Fibroblast of skin of abdomen (primary cell): ENCODE data around the gene PCBP2.

ENCODE experiments used
- DNase-seq: peaks from one replicate; pipeline ENCODE4 v3.0.0-alpha.2; 2013

Gene PCBP2

DNA sequence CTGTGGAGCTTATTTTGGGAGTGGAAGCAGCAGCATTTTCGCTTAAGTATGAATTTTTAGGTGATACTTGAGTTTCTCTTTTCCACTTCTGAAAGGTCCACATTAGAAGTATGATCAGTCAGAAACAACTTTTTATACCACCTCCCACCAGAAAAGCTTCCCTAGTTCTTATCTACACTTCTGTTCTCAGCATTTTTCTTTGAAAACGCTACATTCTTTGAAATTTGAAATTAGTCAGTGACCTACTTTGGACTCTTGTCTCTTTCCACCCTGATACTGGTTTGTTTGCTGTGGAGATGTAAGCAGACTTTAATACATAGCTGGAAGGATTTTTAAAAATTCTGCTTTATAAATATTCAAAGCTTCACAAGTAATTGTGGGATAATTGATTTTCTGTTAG lies 22.2 kb downstream of the PCBP2 start:
- no peak for DNase-seq

DNA sequence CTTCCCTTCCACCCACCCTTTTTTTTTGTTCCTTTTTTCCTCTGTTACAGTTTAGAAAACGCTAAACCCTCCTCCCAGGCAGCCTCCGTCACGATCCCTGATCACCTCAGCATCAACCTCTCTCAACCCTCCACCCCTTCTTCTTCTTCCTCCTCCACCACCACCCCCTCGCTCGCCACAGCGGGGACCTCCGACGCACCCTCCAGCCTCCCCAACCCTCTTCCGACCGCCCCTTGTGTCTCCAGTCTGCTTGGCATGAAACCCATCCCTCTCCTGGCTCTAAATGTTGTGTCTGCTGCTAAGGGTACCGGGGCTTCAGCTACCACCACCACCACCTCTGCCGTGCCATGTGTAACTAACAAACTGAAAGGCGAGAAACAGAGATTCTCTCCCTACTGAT lies 22.9 kb downstream of the PCBP2 start:
- no peak for DNase-seq

DNA sequence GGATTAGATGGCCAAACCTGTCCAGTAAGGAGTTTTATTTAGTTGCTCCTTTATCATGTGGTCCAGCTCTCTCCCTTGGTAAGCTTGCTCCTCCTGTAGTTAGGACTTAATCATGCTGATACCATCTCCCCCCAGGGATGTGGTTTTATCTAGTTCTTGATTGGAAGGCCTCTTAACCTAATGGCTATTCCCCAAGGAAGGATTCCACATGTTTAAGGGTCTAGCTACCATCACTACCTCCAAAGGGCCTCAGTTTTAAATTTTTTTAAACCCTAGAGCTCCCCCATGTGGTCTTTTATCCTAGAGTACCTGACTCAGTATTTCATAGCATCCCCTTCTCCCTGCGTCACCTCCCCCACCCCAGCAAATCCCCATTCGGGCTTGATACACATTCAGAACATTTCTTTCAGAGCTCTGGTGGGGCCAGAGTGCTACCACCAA lies 24.9 kb downstream of the PCBP2 start:
- peak; percentile 26 for DNase-seq

DNA sequence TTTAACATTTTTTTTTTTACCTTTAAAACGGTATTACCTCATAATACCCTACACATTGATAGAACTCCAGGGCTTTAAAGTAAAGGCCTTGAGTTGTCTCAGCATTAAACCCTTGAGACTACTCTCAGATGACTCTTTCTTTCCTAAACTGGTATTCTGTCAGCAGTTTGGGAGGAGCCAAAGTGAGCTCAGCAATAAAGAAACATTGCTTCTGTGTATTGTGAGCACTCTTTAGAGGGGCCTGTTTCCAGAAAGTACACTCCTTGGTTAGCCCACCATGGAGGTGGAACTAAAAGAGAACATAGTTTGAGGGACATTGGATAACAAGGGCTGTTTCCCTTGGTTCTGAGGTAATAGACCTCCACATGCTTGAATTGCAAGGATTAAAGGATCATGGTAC lies 27.0 kb downstream of the PCBP2 start:
- no peak for DNase-seq

DNA sequence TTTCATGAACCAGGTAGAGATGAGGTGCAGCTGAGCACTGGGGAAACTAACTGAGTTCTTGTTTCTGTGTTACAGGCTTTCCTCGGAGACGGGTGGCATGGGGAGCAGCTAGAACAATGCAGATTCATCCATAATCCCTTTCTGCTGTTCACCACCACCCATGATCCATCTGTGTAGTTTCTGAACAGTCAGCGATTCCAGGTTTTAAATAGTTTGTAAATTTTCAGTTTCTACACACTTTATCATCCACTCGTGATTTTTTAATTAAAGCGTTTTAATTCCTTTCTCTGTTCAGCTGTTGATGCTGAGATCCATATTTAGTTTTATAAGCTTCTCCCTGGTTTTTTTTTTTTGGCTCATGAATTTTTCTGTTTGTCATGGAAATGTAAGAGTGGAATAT lies 27.4 kb downstream of the PCBP2 start:
- no peak for DNase-seq

DNA sequence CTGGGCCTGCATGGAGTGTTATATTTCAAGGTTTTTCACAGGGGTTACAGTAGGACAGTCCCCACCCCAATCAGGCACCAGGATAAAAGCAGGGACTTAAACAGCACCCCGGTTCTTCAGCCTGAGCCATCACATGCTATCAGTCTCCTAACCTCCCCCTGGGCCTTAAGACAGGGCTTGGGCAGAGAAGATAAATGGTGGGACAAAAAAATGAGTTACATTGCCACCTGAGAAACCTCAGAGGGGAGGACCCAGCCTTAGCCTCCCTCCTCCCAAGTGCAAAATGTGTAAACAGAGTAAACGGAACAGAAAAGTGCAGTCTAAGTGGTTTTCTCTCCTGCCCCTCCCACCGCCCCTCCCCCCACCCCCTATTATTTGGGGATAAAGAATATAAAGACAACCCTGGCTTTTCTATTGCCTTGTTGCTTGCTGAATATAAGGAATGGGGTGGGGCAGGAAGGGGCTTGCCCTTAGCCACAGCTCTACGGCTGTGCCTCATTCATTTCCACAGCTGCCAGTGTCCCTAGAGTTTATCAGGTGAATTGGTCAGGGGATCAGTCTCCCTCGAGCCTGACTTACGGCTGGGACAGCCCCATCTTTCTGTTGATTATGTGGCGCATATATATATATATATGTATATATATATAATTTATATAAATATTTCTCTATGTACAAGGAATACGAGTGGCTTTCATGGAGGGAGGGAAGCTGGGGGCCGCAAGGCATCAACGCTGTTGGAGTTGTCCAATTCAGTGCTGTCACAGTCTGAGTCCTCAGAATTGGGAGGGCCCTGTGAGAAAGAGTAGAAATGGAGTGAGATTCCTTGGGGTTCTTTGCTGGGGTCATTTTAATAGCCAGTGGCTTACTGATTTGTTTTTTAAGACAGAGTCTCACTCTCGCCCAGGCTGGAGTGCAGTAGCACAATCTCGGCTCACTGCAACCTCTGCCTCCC lies 28.9 kb downstream of the PCBP2 start:
- no peak for DNase-seq

DNA sequence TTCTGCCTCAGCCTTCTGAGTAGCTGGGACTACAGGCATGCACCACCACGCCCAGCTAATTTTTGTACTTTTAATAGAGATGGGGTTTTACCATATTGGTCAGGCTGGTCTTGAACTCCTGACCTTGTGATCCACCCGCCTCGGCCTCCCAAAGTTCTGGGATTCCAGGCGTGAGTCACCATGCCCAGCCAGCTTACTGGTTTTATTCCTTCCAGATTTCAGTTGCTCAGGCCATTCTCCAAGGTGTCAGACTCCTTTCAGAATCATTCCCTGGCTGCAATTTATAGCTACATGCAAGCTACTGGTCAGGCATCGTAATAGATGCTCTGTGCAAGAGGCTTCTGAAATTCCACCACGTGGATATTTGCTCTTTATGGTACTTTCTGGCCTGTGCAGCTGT lies 29.6 kb downstream of the PCBP2 start:
- DNase-seq, result peak; percentile 47

DNA sequence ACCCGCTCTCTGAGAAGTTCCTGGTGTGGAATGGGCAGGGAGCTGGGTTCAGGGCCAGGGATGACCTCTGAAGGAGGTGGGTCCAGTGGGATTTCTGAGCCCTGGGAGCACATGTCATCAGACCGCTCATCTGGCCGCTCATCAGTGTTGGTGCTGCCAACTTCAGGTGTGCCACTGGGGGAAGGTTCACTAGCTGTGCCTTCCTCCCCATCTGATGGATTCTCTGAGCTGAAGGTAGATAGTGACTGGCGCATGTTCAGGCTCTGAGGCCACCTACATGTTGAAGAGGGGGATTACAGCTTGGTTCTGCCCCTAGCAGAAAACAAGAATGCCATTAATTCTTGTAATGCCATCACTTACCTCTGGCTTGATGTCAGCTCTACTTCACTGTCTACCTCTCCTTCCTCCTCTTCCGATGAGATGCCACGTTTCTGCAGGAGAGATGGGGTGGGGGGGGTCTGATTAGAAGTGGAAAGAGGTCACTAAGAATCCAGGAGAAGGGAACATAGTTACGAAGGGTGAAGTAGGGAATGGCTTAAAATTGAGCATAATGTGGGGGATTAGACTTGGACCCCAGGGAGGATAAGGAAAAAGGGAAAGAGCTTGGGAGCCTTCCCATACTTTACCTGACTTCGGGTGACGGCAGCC lies 30.2 kb downstream of the PCBP2 start:
- DNase-seq, result peak; percentile 42

DNA sequence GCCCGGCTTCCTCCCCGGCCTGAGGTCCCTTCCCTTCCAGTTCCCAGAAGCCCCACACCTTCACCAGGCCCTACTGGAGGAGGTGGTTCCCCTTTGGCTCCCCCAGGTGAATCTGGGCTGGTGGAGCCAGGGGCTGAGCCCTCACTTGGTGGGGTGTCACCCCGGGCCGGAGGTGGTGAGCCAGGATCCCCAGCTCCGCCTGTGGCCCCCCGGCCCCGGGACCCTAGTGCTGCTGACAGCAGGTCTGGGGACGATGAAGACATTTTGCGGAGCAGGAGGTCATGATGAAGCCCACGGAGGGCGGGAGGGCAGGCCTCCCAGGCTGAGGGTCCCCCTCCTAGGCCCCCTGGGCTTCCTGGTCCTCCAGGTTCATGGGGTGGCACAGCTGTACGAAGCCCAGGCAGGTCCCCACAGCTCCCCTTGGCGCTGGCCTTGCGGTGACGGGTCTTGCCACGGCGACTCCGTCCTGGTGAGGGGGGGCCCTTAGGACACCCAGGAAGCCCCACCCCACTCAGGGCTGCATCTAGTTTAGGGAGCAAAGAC lies 30.8 kb downstream of the PCBP2 start:
- DNase-seq, result no peak

DNA sequence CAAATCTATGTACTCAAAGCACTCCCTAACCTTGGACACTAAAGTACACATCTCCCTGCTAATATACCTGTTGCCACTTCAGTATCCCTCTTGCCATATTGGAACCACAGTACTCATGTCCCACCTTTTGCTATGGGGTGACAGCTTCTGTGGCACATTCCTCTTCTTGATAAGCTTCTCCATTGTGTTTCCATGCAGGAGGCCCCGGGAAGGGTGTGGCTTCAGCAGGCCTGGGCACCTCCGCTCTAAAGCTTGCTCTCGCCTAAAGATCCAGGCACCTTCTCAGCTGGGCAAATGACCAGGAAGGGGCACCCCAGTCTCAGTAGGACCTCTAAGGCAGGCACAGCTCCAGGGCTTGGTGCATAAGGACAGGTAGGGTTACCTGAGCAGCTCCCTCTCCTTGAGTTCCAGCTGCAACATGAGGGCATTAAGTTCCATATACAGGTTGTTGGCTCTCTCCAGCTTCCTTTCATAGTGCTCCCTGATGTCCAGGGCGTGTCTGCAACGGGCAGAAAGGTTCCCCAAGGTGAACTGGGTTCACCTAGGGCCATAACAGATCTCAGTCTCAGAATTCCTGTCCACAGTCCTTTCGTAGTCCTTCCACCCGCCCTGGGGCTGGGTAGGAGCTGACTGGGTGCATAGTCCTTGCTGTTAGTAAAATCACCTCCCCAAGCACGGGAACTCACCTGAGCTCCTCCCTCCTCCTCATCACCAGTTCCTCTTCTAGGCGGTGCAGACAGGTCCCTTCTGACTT lies 31.5 kb downstream of the PCBP2 start:
- DNase-seq, result no peak

DNA sequence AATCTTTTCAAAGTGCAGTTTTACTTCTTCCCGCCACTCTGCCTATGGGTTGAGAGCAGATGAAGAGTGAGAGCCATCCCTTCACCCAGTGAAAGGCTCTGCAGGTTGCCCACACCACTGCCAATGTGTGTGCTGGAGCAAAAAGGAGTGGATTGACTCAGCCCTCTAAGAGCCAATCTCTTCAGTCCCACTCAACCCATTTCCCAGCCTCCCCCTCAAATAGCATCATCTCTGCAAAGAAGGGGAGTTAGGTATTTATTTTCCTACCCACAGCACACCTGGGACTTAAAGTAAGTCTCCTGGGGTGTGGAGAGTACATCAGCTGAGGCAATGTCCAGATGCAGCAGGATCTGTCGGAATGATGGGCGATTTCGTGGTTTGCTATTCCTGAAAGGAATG lies 32.1 kb downstream of the PCBP2 start:
- DNase-seq, result no peak

DNA sequence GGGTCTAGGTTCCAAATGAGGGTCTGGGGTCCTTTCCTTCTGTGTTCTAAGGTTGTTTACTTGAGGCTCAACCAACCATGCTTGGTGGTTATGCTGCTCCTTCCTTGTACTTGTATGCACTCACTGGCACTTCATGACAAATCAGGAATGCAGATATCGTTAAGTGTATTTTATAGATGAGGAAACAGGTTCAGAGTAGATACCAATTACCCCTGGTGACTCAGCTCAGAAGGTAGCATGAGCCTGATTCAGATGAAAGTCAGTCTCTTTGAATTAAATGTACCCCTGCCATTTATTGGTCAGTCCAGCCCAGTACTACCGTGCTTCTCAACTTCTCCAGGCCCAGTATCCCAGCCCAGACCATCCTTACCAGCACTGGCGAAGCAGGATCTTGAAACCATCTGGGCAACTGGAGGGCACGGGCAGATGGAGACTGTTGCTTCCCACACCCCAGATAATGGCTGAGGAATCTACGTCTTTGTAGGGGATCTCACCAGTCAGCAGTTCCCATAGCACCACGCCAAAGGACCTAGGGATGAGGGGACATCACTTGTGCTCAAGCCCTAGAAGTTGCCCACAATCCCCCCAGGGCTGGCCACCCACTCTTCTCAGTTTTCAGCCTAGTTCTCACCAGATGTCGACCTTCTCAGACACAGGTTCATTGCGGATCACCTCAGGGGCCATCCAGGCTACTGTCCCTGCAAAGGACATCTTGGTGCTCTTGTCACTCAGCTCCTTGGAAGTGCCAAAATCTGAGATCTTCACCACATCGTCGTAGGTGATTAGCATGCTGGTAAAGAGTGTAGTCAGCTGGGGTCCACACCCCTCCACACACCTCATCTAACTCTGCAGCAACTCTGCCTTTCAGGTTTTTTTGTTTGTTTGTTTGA lies 33.0 kb downstream of the PCBP2 start:
- DNase-seq, result no peak

DNA sequence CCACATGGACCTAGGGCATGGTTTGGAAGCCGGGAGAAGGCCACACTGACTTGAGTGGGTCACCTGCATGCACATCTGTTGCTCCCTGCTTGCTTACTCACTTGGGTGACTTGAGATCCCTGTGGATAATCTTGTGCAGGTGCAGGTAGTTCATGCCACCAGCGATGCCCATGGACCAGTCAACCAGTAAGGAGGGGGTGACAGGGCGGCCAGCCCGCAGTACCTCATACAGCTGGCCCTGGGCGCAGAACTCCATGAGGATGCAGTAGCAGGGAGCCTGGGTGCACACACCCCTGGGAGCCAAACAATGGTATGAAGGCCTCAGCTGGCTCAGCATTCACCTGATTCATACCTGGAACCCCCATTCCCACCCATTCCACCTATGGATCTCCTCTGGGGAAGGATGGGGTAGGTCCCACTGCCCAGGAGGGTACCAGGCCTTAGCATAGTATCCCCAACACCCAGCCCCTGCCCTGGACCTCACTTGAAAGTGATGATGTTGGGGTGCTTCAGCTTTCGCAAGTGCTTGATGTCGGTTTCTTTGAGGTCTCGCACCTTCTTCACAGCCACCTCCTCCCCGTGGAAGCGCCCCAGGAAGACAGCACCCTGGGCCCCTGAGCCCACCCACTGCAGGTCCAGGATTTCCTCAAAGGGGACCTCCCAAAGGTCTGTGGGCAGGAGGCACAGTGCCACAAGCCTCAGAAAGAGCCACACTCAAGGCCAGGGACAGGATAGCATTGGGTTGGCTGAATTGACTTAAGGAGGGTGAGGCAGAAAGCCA lies 34.2 kb downstream of the PCBP2 start:
- no peak for DNase-seq

DNA sequence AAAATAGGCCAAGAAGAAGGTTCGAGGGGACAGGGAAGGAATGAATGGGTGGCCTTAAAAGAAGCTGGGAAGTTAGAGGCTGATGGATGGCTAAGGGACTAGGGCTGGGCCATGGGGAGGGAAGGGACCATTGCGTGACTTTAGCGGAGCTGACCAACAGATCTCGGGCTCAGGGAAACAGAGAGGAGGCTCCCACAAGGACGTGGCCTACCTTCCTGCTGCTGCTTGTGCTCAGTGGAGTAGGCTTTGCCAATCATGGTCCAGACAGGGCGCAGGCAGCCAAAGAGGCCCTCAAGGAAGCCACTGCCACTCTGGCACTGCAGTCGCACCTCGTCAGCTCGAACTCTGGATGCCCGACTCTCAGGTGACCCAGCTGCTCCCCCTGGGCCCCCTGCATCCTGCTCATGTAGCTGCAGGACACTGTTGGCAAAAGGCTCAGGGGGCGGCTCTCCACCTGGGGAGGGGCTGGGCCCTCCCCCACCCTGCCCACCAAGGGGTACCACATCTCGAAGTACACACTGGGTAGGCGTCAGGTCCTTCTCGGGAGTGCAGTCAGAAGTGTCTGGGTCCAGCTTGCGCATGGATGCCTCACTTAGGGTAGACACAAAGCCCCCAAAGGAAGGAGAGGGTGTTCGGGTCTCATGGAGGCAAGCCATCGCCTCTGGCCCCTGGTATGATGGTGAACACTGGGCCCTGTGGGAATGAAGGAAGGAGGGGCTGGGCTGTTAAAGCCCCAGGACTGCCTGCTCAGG lies 35.0 kb downstream of the PCBP2 start:
- no peak for DNase-seq

DNA sequence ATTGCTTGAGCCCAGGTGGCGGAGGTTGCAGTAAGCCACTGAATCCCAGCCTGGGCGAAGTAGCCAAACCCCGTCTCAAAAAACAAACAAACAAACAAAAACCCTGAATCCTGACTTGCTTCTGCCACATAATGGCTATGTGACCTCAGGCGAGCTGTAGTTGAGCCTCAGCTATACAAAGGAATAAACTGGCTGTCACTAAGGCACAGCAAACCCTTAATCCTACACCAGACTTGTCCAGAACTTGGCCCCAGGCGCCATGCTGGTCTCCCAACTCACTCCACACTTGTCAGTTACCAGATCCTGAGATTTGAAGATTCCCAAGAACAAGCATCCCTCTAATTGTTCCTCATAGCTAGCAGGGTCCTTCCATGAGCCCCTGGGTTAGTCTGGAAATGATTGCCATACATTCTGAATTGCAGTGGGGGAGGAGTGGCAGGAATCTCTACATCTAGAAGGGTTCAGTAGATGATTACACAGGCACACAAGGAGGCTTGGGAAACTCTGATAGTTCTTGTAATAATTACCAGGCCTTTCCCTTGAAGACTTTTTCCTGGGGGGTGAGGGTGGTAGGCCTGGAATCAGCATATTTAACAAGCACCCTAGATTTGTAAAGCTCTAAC lies 37.5 kb downstream of the PCBP2 start:
- DNase-seq, result no peak

DNA sequence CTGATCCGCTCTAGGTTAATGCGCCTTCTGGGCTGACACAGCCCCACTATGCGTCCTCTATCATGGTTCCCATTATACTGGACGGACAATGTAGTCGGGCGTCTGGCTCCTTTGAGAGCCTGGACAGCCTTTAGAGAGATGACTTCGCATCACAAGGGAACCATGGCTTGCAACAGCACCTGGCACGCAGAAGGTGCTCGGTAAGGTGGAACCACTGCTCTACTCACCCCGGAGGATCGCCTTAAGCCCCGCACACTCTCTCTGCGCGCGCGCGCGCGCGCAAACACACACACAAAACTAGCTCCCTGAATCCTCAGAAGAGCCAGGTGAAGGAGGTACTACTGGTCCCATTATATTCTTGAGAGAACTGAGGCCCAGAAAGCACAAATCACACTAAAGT lies 40.3 kb downstream of the PCBP2 start:
- no peak for DNase-seq

DNA sequence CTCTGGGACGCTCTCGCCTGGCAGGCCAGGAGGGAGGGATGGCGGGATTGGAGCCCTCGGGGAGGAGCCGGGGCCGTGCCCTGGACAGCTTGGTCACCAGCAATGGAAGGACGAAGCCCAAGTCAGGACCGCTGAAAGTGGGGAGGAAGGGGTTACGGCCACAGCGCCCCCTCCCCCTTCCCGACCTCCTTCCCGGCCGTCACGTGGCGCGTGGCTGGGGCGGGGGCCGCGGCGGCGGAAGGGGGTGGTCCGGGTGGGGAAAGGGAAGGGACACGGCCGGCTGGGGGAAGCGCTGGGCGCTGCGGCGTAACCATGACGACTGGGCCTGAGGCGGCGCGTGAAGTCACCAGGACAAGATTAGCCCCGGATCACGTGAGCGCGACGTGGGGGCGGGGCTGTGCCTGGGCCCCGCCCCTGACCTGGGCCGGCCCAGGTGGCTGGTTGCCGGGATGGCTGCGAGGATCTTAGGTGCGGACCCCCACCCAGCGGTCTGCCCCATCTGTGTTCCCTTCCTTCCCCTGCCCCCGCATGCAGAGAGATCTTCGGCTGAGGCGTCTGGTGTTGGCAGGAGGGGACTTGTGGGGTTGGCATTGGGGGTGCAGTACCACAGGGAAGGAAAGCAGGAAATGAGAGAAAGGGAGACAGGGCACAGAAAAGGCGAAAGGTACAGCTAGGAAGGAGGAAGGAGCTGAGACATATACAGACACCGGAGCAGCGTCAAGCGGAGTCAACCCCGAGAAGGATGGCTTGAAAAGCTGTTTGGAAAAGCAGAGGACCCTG lies 41.1 kb downstream of the PCBP2 start:
- peak; percentile 89 for DNase-seq

DNA sequence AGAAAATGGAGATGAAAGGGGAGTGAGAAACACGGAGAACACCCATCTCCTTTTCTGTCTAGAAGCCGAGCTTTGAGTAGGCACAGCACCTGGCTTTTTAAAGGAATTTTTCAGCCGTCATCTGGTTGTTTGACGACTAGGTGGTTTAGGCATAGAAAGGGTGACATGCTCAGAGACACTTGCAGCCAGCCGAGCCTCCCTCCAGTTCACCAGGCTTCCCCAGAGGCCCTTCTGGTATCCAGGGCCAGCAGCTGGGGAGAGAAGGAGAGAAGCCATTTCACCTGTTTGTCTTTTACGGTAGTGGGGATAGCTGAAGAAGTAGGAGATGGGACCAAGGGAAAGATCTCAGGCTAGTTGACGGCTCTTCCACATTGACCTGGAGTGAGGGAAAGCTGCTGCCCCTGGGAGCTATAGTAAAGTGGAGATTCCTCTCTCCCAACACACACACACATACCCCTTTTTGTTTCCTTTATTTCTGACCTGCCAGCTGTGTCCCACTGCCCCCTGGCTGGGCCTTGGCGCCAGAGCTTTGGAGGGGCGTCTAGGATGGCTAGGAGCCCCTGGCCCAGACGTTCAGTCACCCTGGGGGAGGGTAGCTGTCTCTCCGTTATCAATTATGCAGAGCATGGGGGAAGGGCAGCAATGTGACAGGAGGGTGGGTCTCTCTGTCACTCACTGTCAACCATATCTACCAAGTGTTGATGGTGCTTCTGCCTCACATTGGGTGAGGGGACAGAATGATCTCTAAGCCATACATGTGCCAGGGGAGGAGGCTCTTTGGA lies 41.9 kb downstream of the PCBP2 start:
- DNase-seq, result no peak
